ENCODE measurements around the gene CASQ1. TPM values are rescaled to one million over a fixed set of nuclear protein-coding genes. Genes with fewer than 3 reads are reported as not detected.

The CASQ1 gene
- total RNA-seq, 4 donors from 2014 or later = 255 to 894 (median 358) TPM

DNA sequence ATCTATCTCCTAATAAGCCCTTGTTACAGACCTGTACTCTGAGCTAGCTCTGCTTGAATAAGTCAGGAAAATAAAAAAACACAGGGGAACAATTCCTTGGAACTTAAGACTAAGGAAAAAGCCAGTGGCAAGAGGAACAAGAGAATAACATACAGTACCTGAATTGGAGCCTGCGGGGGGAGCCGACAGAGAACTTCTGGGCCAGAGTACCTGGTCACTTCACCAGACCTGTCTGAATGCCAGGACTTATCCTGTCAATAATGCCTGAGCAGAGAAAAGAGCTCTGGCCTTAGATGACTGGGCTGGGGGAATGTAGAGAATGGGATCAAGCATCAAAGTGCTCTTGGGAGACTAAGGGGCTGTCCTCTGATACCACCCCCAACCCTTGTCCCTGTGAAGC, 29.9 kb downstream of the CASQ1 start:
- Histone ChIP-seq H3K27me3 (no peaks in the 10 kb centered on the region), H3K4me1 (peaks cover 11 to 17% of the 10 kb centered on the region in 2 donors), H3K9me3 (no peaks in the 10 kb centered on the region), H3K36me3 (peaks cover 10 to 94% of the 10 kb centered on the region in 2 donors), H3K4me3 (no peak overlapping the region), H3K27ac (peak overlapping the region; percentile 14 to 59 (median 20))
- no peak for TF ChIP-seq POLR2A (IDR thresholded peaks at IDR 0.05)
- TF ChIP-seq, protein P1, sequence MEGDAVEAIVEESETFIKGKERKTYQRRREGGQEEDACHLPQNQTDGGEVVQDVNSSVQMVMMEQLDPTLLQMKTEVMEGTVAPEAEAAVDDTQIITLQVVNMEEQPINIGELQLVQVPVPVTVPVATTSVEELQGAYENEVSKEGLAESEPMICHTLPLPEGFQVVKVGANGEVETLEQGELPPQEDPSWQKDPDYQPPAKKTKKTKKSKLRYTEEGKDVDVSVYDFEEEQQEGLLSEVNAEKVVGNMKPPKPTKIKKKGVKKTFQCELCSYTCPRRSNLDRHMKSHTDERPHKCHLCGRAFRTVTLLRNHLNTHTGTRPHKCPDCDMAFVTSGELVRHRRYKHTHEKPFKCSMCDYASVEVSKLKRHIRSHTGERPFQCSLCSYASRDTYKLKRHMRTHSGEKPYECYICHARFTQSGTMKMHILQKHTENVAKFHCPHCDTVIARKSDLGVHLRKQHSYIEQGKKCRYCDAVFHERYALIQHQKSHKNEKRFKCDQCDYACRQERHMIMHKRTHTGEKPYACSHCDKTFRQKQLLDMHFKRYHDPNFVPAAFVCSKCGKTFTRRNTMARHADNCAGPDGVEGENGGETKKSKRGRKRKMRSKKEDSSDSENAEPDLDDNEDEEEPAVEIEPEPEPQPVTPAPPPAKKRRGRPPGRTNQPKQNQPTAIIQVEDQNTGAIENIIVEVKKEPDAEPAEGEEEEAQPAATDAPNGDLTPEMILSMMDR (IDR thresholded peaks at IDR 0.05 in 4 of 5, conservative IDR thresholded peaks at IDR 0.05 in 1 of 5) = no peak
- DNase-seq = no peak
- no peak for ATAC-seq
- intact Hi-C loops (cut with DNase I; ENCODE audit: low total_unique reads) = no loop called here
- in situ Hi-C loops (cut with MboI; ENCODE audit: low sequenced_read_pairs in 4 of 4) = no loop called here

DNA sequence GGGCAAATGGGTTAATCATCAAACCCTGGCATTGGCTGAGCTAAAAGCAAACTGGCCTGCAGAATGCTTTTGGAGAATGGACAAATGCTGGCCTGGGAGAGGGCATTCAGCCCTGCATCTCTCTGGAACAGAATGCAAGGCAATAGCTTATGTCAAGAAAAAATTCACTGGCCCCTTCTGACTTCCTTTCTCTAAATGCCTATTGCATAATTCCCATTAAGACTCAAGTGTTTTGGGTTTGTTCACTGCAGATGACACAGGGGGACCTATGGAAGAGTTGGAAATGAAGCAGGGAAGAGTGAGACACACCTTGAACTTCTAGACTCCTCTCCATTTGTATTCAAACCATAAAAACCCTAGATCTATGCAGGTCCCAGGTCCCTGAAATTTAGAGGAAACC, 30.7 kb downstream of the CASQ1 start:
- no peaks in the 10 kb centered on the region for H3K9me3 ChIP-seq
- peaks cover 10 to 94% of the 10 kb centered on the region in 2 donors for H3K36me3 ChIP-seq
- TF ChIP-seq POLR2A (IDR thresholded peaks at IDR 0.05) = no peak
- TF ChIP-seq, protein P1 (IDR thresholded peaks at IDR 0.05 in 4 of 5, conservative IDR thresholded peaks at IDR 0.05 in 1 of 5) = no peak
- H3K4me1 ChIP-seq = peaks cover 11 to 17% of the 10 kb centered on the region in 2 donors
- ATAC-seq (no peak), DNase-seq (no peak)
- H3K27me3 ChIP-seq = no peaks in the 10 kb centered on the region
- H3K27ac ChIP-seq = no peak overlapping the region
- H3K4me3 ChIP-seq = no peak overlapping the region
- intact Hi-C loops (cut with DNase I; ENCODE audit: low total_unique reads) = no loop called here
- in situ Hi-C loops (cut with MboI; ENCODE audit: low sequenced_read_pairs in 4 of 4) = no loop called here

DNA sequence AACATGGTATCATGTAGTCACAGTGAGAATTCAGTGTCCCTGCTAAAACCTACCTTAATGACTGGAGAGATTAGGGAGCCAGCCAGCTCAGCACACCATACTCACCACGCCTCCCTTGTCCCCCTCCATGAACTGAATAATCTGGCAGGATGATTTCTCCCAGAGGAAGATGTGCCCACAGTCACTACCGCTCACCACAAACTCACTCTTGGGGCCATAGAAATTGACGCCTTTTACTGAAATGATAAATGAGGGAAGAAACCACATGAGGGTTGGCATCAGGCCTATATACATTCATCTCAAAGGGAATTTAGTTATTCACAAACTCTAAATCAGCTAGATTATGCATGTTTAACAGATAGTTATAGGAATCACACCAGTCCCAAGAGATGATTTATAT, 32.2 kb downstream of the CASQ1 start:
- H3K27me3 ChIP-seq = no peaks in the 10 kb centered on the region
- H3K4me3 ChIP-seq = no peak overlapping the region
- TF ChIP-seq, protein P1 (IDR thresholded peaks at IDR 0.05 in 4 of 5, conservative IDR thresholded peaks at IDR 0.05 in 1 of 5) = no peak
- no peak for TF ChIP-seq POLR2A (IDR thresholded peaks at IDR 0.05)
- H3K9me3 ChIP-seq = no peaks in the 10 kb centered on the region
- intact Hi-C loops (cut with DNase I; ENCODE audit: low total_unique reads) = no loop called here
- no peak for ATAC-seq
- peaks cover 11 to 21% of the 10 kb centered on the region in 2 donors for H3K4me1 ChIP-seq
- DNase-seq = no peak
- H3K36me3 ChIP-seq = peaks cover 8 to 92% of the 10 kb centered on the region in 2 donors
- H3K27ac ChIP-seq = no peak overlapping the region
- in situ Hi-C loops (cut with MboI; ENCODE audit: low sequenced_read_pairs in 4 of 4) = no loop called here

DNA sequence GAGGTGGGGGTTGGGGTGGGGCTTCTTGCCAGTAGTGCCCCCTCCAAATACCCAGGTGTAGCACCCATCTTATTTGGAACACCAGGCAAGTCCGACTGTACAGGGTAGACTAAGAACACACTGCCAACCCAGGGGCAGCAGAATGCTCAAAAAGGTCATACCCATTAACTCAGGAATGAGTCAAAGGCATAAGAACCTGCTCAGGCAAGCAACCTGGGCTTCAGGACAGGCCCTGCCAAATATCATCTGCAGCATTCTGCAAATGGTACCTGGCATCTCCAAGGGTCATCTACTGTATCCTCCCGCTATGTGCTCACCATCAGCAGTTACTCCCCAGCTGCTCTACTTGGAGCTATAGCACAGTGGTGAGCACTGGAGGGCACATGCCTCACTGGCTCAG, 34.2 kb downstream of the CASQ1 start:
- no peak for ATAC-seq
- H3K9me3 ChIP-seq = no peaks in the 10 kb centered on the region
- H3K27me3 ChIP-seq = no peaks in the 10 kb centered on the region
- no peak for DNase-seq
- H3K36me3 ChIP-seq = peaks cover 8 to 96% of the 10 kb centered on the region in 2 donors
- H3K4me3 ChIP-seq = no peak overlapping the region
- intact Hi-C loops (cut with DNase I; ENCODE audit: low total_unique reads) = no loop called here
- peaks cover 0 to 11% of the 10 kb centered on the region in 2 donors for H3K4me1 ChIP-seq
- no peak overlapping the region for H3K27ac ChIP-seq
- in situ Hi-C loops (cut with MboI; ENCODE audit: low sequenced_read_pairs in 4 of 4) = no loop called here
- TF ChIP-seq, protein P1 (IDR thresholded peaks at IDR 0.05 in 4 of 5, conservative IDR thresholded peaks at IDR 0.05 in 1 of 5) = no peak
- TF ChIP-seq POLR2A (IDR thresholded peaks at IDR 0.05) = no peak

DNA sequence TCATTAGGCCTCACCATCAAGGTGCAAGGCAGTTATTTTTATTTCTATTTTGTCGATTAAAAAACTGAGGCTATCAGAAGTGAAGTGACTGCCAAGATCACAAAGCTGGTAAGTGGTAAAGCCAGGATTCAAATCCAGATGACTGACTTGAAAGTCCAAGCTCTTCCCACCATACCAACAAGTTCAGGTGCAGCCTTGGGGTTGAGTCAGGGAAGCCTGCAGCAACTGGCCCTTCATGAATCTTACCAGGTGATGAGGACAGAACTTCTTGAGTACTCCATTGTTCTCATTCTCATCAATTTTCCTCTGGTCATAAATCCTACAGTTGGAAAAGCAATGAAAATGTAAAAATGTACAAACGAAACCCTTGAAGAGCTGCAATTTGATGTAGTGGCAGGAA, 35.0 kb downstream of the CASQ1 start:
- TF ChIP-seq, protein P1 (IDR thresholded peaks at IDR 0.05 in 4 of 5, conservative IDR thresholded peaks at IDR 0.05 in 1 of 5) = no peak
- no peak for TF ChIP-seq POLR2A (IDR thresholded peaks at IDR 0.05)
- H3K27ac ChIP-seq = no peak overlapping the region
- no peak overlapping the region for H3K4me3 ChIP-seq
- no peak for ATAC-seq
- in situ Hi-C loops (cut with MboI; ENCODE audit: low sequenced_read_pairs in 4 of 4) (no loop called here), intact Hi-C loops (cut with DNase I; ENCODE audit: low total_unique reads) (no loop called here)
- H3K27me3 ChIP-seq = no peaks in the 10 kb centered on the region
- no peaks in the 10 kb centered on the region for H3K9me3 ChIP-seq
- DNase-seq = no peak
- H3K36me3 ChIP-seq = peaks cover 10 to 97% of the 10 kb centered on the region in 2 donors
- peaks cover 0 to 8% of the 10 kb centered on the region in 2 donors for H3K4me1 ChIP-seq
